GM18519 (cell line): ENCODE results near the gene KRT73.

Experiments used
- ATAC-seq: cut with Tn5 transposase; IDR thresholded peaks from one replicate; pipeline ENCODE4 v1.9.1; 2021; ENCODE audit warnings: mild to moderate bottlenecking, moderate library complexity; ENCODE audit not compliant: unreplicated experiment, low FRiP score

Gene KRT73

GRCh38 chr12:52646613-52647012 lies 28.3 kb upstream of the KRT73 start:
- no peak for ATAC-seq

- ATAC-seq = no peak
Measured at GRCh38 chr12:52645982-52646381, 27.6 kb upstream of the KRT73 start.

- no peak for ATAC-seq
Measured at GRCh38 chr12:52645120-52645761, 26.9 kb upstream of the KRT73 start.

- no peak for ATAC-seq
Measured at GRCh38 chr12:52644078-52644415, 25.7 kb upstream of the KRT73 start.

GRCh38 chr12:52643233-52644077 lies 25.1 kb upstream of the KRT73 start:
- no peak for ATAC-seq

GRCh38 chr12:52641468-52641867 lies 23.1 kb upstream of the KRT73 start:
- no peak for ATAC-seq

GRCh38 chr12:52637299-52637698 lies 18.9 kb upstream of the KRT73 start:
- ATAC-seq = no peak

GRCh38 chr12:52636592-52637258 lies 18.4 kb upstream of the KRT73 start:
- ATAC-seq = no peak

- ATAC-seq = no peak
Measured at GRCh38 chr12:52636189-52636588, 17.8 kb upstream of the KRT73 start.

- ATAC-seq = no peak
Measured at GRCh38 chr12:52634266-52635056, 16.1 kb upstream of the KRT73 start.

- ATAC-seq = no peak
Measured at GRCh38 chr12:52633383-52633782, 15.0 kb upstream of the KRT73 start.

- no peak for ATAC-seq
Measured at GRCh38 chr12:52632656-52633055, 14.3 kb upstream of the KRT73 start.

GRCh38 chr12:52631676-52632459 lies 13.5 kb upstream of the KRT73 start:
- ATAC-seq = no peak

GRCh38 chr12:52631264-52631663 lies 12.9 kb upstream of the KRT73 start:
- ATAC-seq = no peak

GRCh38 chr12:52630599-52631200 lies 12.3 kb upstream of the KRT73 start:
- no peak for ATAC-seq

GRCh38 chr12:52630008-52630500 lies 11.7 kb upstream of the KRT73 start:
- ATAC-seq = no peak

GRCh38 chr12:52629281-52630007 lies 11.1 kb upstream of the KRT73 start:
- no peak for ATAC-seq

GRCh38 chr12:52628841-52629240 lies 10.5 kb upstream of the KRT73 start:
- ATAC-seq = no peak

GRCh38 chr12:52628111-52628507 lies 9.8 kb upstream of the KRT73 start:
- no peak for ATAC-seq
